Naive thymus-derived CD4-positive, alpha-beta T cell (primary cell): Measurements from ENCODE around the gene SYNDIG1L. TPM values are rescaled to one million over a fixed set of nuclear protein-coding genes. Genes with fewer than 3 reads are reported as not detected.

Source experiments
- ATAC-seq: fragments of 150-1000 bp; cut with Tn5 transposase; 2 replicates; pipeline ENCODE4 v1.10.0; 2021; ENCODE audit warnings: mild to moderate bottlenecking, moderate library complexity
- CTCF ChIA-PET: fragments of 350-600 bp; sonication (Branson Sonifier 250); formaldehyde crosslinking; loops from one replicate; lab custom pipeline; 2021; ENCODE audit warnings: antibody characterized with exemption; lab: Charles Lee
- POLR2A ChIA-PET: fragments of 350-600 bp; sonication (Branson Sonifier 250); formaldehyde crosslinking; loops from one replicate; lab custom pipeline; 2021; ENCODE audit warnings: antibody characterized with exemption, inconsistent platforms; lab: Charles Lee
- DNase-seq, 9 donors: peaks; one replicate each; pipeline versions ENCODE4 v3.0.0 to v3.0.0-alpha.2; 2020 to 2022; ENCODE audit warnings: mixed read lengths in 1 of 9
- H3K27ac ChIP-seq: one replicate; pipeline ENCODE4 v1.7.0; 2013; ENCODE audit warnings: mild to moderate bottlenecking, low read depth, low read length, moderate library complexity
- H3K27me3 ChIP-seq, 2 donors: one replicate each; pipeline ENCODE4 v1.7.0; 2013; ENCODE audit warnings: low read length in 2 of 2, mild to moderate bottlenecking in 2 of 2, moderate library complexity in 2 of 2; ENCODE audit not compliant: control insufficient read depth in 2 of 2, insufficient read depth in 2 of 2
- H3K36me3 ChIP-seq, 3 experiments: 1 replicate in 2 of 3; 2 replicates in 1 of 3; pipeline ENCODE4 v1.7.0; 2013; ENCODE audit warnings: low read length in 3 of 3, mild to moderate bottlenecking in 3 of 3, moderate library complexity in 1 of 3; ENCODE audit not compliant: insufficient read depth in 3 of 3, control insufficient read depth in 2 of 3
- H3K4me1 ChIP-seq, 2 donors: one replicate each; pipeline ENCODE4 v1.7.0; 2013; ENCODE audit warnings: low read length in 2 of 2, mild to moderate bottlenecking in 2 of 2, moderate library complexity in 1 of 2; ENCODE audit not compliant: control insufficient read depth in 2 of 2, insufficient read depth in 2 of 2
- H3K4me3 ChIP-seq: 2 replicates; pipeline ENCODE4 v1.7.0; 2013; ENCODE audit warnings: mild to moderate bottlenecking, low read length
- H3K9me3 ChIP-seq, 3 experiments: 1 replicate in 2 of 3; 2 replicates in 1 of 3; pipeline ENCODE4 v1.7.0; 2013; ENCODE audit warnings: low read length in 3 of 3; ENCODE audit not compliant: control insufficient read depth in 2 of 3
- H3K27ac Mint-ChIP-seq, 9 donors: one replicate each; pipeline ENCODE4 v1.8.0; 2020 to 2022; ENCODE audit warnings: mixed read lengths in 9 of 9, mild to moderate bottlenecking in 8 of 9, moderate library complexity in 5 of 9, inconsistent platforms in 2 of 9
- H3K27me3 Mint-ChIP-seq, 5 donors: one replicate each; pipeline ENCODE4 v1.8.0; 2021 to 2022; ENCODE audit warnings: mixed read lengths in 5 of 5, mild to moderate bottlenecking in 1 of 5
- H3K36me3 Mint-ChIP-seq, 5 donors: one replicate each; pipeline ENCODE4 v1.8.0; 2020 to 2022; ENCODE audit warnings: mixed read lengths in 5 of 5, mild to moderate bottlenecking in 3 of 5, inconsistent platforms in 1 of 5
- H3K4me1 Mint-ChIP-seq, 7 donors: one replicate each; pipeline ENCODE4 v1.8.0; 2020 to 2022; ENCODE audit warnings: mixed read lengths in 7 of 7, mild to moderate bottlenecking in 3 of 7, inconsistent platforms in 1 of 7
- H3K4me3 Mint-ChIP-seq, 10 donors: one replicate each; pipeline ENCODE4 v1.8.0; 2020 to 2022; ENCODE audit warnings: mild to moderate bottlenecking in 10 of 10, mixed read lengths in 10 of 10, moderate library complexity in 6 of 10, inconsistent platforms in 2 of 10
- H3K9me3 Mint-ChIP-seq, 11 donors: one replicate each; pipeline ENCODE4 v1.8.0; 2020 to 2022; ENCODE audit warnings: mixed read lengths in 11 of 11, mild to moderate bottlenecking in 4 of 11, inconsistent platforms in 1 of 11, moderate library complexity in 1 of 11
- intact Hi-C, 2 donors: fragments of 100-400 bp; cut with micrococcal nuclease; formaldehyde crosslinking; loops; one replicate each; pipeline ENCODE4 v1.15.1; 2023
- polyA plus RNA-seq, 2 donors: library from polyadenylated mRNA; unstranded; fragments of 300-500 nt; fragmentation: Illumina TruSeq; gene quantifications; one replicate each; pipeline ENCODE4 v1.2.3, GENCODE V29; 2021
- total RNA-seq, 6 experiments: library from RNA in 5 of 6; stranded (reverse) in 5 of 6; gene quantifications; 1 replicate in 5 of 6; 2 replicates in 1 of 6; pipeline ENCODE4 v1.2.3 and lab custom pipeline; 2021 to 2026

Gene SYNDIG1L
- total and polyA plus RNA-seq, 7 experiments from 2014 or later = 0.16 TPM; not detected in 6

GRCh38 chr14:74438351-74438915 is 12.4 kb upstream of the SYNDIG1L start:
- ATAC-seq = no peak

GRCh38 chr14:74437496-74438053 is 11.6 kb upstream of the SYNDIG1L start:
- ChIA-PET POLR2A (no interaction called here), CTCF (no interaction called here)
- Mint-ChIP-seq H3K9me3 (no peaks in the 10 kb centered on the region), H3K27ac (no peak overlapping the region), H3K36me3 (peaks cover 0 to 3% (median 0%) of the 10 kb centered on the region in 5 donors), H3K27me3 (peaks cover 12 to 26% (median 20%) of the 10 kb centered on the region in 5 donors), H3K4me3 (no peak overlapping the region), H3K4me1 (no peaks in the 10 kb centered on the region)
- no peak overlapping the region for H3K27ac ChIP-seq
- DNase-seq (no peak), ATAC-seq (no peak)
- no peaks in the 10 kb centered on the region for H3K4me1 ChIP-seq
- no peak overlapping the region for H3K4me3 ChIP-seq
- H3K27me3 ChIP-seq = no peaks in the 10 kb centered on the region
- intact Hi-C loops = no loop called here
- H3K9me3 ChIP-seq = no peaks in the 10 kb centered on the region
- no peaks in the 10 kb centered on the region for H3K36me3 ChIP-seq

More at GRCh38 chr14:74438351-74438915, 12.4 kb upstream of the SYNDIG1L start:
- CTCF ChIA-PET = no interaction called here
- Histone ChIP-seq H3K9me3 (no peaks in the 10 kb centered on the region), H3K27ac (no peak overlapping the region), H3K36me3 (no peaks in the 10 kb centered on the region), H3K4me1 (no peaks in the 10 kb centered on the region), H3K27me3 (no peaks in the 10 kb centered on the region), H3K4me3 (no peak overlapping the region)
- no peak overlapping the region for H3K27ac Mint-ChIP-seq
- no peaks in the 10 kb centered on the region for H3K9me3 Mint-ChIP-seq
- H3K4me1 Mint-ChIP-seq = no peaks in the 10 kb centered on the region
- peaks cover 0 to 3% (median 0%) of the 10 kb centered on the region in 5 donors for H3K36me3 Mint-ChIP-seq
- peaks cover 12 to 29% (median 19%) of the 10 kb centered on the region in 5 donors for H3K27me3 Mint-ChIP-seq
- intact Hi-C loops = no loop called here
- POLR2A ChIA-PET = no interaction called here
- H3K4me3 Mint-ChIP-seq = no peak overlapping the region
- DNase-seq = no peak

GRCh38 chr14:74434294-74434693 is 8.3 kb upstream of the SYNDIG1L start:
- H3K9me3 Mint-ChIP-seq = no peaks in the 10 kb centered on the region
- ATAC-seq (no peak), DNase-seq (no peak)
- H3K27ac Mint-ChIP-seq = peak overlapping the region in 1 of 9 donors; percentile 70
- H3K36me3 Mint-ChIP-seq = peaks cover 0 to 2% (median 0%) of the 10 kb centered on the region in 5 donors
- Histone ChIP-seq H3K9me3 (no peaks in the 10 kb centered on the region), H3K4me3 (no peak overlapping the region), H3K36me3 (no peaks in the 10 kb centered on the region), H3K27ac (no peak overlapping the region), H3K27me3 (no peaks in the 10 kb centered on the region), H3K4me1 (no peaks in the 10 kb centered on the region)
- H3K4me1 Mint-ChIP-seq = no peaks in the 10 kb centered on the region
- intact Hi-C loops = no loop called here
- peaks cover 19 to 43% (median 27%) of the 10 kb centered on the region in 5 donors for H3K27me3 Mint-ChIP-seq
- CTCF ChIA-PET = no interaction called here
- no peak overlapping the region for H3K4me3 Mint-ChIP-seq
- POLR2A ChIA-PET = no interaction called here

GRCh38 chr14:74429991-74430390 is 4.0 kb upstream of the SYNDIG1L start:
- no peak overlapping the region for H3K4me3 Mint-ChIP-seq
- H3K9me3 Mint-ChIP-seq = peaks cover 0 to 4% (median 0%) of the 10 kb centered on the region in 11 donors
- Histone ChIP-seq H3K27ac (no peak overlapping the region), H3K9me3 (no peaks in the 10 kb centered on the region), H3K36me3 (no peaks in the 10 kb centered on the region), H3K4me1 (no peaks in the 10 kb centered on the region), H3K27me3 (peaks cover 0 to 9% of the 10 kb centered on the region in 2 donors), H3K4me3 (no peak overlapping the region)
- H3K27me3 Mint-ChIP-seq = peaks cover 32 to 57% (median 48%) of the 10 kb centered on the region in 5 donors
- H3K36me3 Mint-ChIP-seq = no peaks in the 10 kb centered on the region
- peaks cover 0 to 6% (median 4%) of the 10 kb centered on the region in 7 donors for H3K4me1 Mint-ChIP-seq
- intact Hi-C loops = no loop called here
- no peak for ATAC-seq
- POLR2A ChIA-PET = no interaction called here
- no peak for DNase-seq
- peak overlapping the region in 1 of 9 donors; percentile 46 for H3K27ac Mint-ChIP-seq
- CTCF ChIA-PET = no interaction called here

- intact Hi-C loops = no loop called here
- peaks cover 0 to 8% (median 4%) of the 10 kb centered on the region in 7 donors for H3K4me1 Mint-ChIP-seq
- CTCF ChIA-PET = no interaction called here
- no peak for DNase-seq
- peaks cover 36 to 57% (median 52%) of the 10 kb centered on the region in 5 donors for H3K27me3 Mint-ChIP-seq
- H3K27ac Mint-ChIP-seq = no peak overlapping the region
- POLR2A ChIA-PET = no interaction called here
- no peaks in the 10 kb centered on the region for H3K9me3 ChIP-seq
- peaks cover 0 to 4% (median 0%) of the 10 kb centered on the region in 11 donors for H3K9me3 Mint-ChIP-seq
- ATAC-seq = no peak
- no peaks in the 10 kb centered on the region for H3K36me3 ChIP-seq
- no peak overlapping the region for H3K27ac ChIP-seq
- no peak overlapping the region for H3K4me3 Mint-ChIP-seq
- peaks cover 0 to 9% of the 10 kb centered on the region in 2 donors for H3K27me3 ChIP-seq
- no peaks in the 10 kb centered on the region for H3K36me3 Mint-ChIP-seq
- H3K4me1 ChIP-seq = no peaks in the 10 kb centered on the region
- no peak overlapping the region for H3K4me3 ChIP-seq
Observed at GRCh38 chr14:74429221-74429691, 3.2 kb upstream of the SYNDIG1L start.

- Histone ChIP-seq H3K4me3 (no peak overlapping the region), H3K27ac (no peak overlapping the region), H3K4me1 (no peaks in the 10 kb centered on the region), H3K36me3 (no peaks in the 10 kb centered on the region), H3K9me3 (no peaks in the 10 kb centered on the region), H3K27me3 (peaks cover 0 to 9% of the 10 kb centered on the region in 2 donors)
- POLR2A ChIA-PET = no interaction called here
- no peak for DNase-seq
- Mint-ChIP-seq H3K36me3 (no peaks in the 10 kb centered on the region), H3K4me3 (no peak overlapping the region), H3K27ac (no peak overlapping the region), H3K27me3 (peaks cover 44 to 62% (median 55%) of the 10 kb centered on the region in 5 donors), H3K9me3 (peaks cover 0 to 4% (median 0%) of the 10 kb centered on the region in 11 donors), H3K4me1 (peaks cover 0 to 8% (median 4%) of the 10 kb centered on the region in 7 donors)
- ATAC-seq = no peak
- CTCF ChIA-PET = no interaction called here
- intact Hi-C loops = no loop called here
Observed at GRCh38 chr14:74427651-74428050, 1.6 kb upstream of the SYNDIG1L start.
